Memory B cell (primary cell): ENCODE measurements around the gene CRIM1.

Experiments used
- ATAC-seq: fragments of 150-1000 bp; cut with Tn5 transposase; 2 replicates; pipeline ENCODE4 v1.10.0; 2021; ENCODE audit warnings: low read depth, mild to moderate bottlenecking, moderate library complexity
- DNase-seq, 2 donors: peaks; one replicate each; pipeline ENCODE4 v3.0.0; 2022; ENCODE audit warnings: low spot score in 2 of 2
- H3K27ac Mint-ChIP-seq: one replicate; pipeline ENCODE4 v1.8.0; 2022; ENCODE audit warnings: mild to moderate bottlenecking, moderate library complexity, mixed read lengths
- H3K27me3 Mint-ChIP-seq: one replicate; pipeline ENCODE4 v1.8.0; 2022; ENCODE audit warnings: mixed read lengths
- H3K36me3 Mint-ChIP-seq: one replicate; pipeline ENCODE4 v1.8.0; 2022; ENCODE audit warnings: mild to moderate bottlenecking, mixed read lengths
- H3K4me1 Mint-ChIP-seq: one replicate; pipeline ENCODE4 v1.8.0; 2022; ENCODE audit warnings: mixed read lengths
- H3K4me3 Mint-ChIP-seq: one replicate; pipeline ENCODE4 v1.8.0; 2022; ENCODE audit warnings: mild to moderate bottlenecking, moderate library complexity, mixed read lengths
- H3K9me3 Mint-ChIP-seq: one replicate; pipeline ENCODE4 v1.8.0; 2022; ENCODE audit warnings: mixed read lengths

The CRIM1 gene

DNA sequence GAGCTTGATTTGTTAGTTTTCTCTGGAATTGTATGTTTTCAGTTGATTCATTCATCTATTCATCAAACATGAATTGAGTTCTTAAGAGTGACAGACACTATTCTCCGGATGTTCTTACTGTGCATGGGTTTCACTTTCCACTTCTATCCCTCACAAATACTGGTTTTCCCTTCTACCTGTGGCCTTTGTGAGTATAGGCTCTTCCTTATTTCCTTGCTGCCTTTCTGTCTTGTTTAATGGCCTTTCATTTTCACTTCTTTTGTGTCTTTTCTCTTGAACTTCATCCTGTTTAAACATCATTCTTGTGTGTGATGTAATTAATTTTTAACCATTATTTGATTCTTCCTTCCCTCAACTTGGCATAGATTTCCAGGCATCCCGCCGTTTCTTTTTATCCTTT lies 90.7 kb downstream of the CRIM1 start:
- Mint-ChIP-seq H3K9me3 (no peaks in the 10 kb centered on the region), H3K27me3 (peaks cover 14% of the 10 kb centered on the region), H3K4me3 (no peak overlapping the region), H3K4me1 (peaks cover 2% of the 10 kb centered on the region), H3K36me3 (peaks cover 3% of the 10 kb centered on the region), H3K27ac (no peak overlapping the region)
- ATAC-seq (no peak), DNase-seq (no peak)

DNA sequence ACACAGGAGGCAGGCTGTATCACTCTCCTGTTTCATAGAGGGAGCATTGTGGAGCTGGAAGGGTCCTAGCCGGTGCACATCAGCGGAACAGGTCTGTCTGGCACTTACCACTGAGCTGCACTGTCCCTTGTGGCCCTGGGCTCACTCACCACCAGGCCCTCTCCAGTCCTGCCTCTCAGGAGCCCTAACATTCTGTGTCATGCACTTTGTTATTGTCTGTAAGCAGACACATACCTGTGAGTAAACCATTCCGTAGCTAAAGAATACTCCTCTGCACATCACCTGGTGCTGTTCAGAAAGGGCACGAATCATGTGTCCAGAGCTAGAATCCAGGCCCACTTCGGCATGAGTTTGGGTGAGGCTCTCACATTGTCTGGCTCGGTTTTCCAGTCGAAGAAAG lies 93.6 kb downstream of the CRIM1 start:
- H3K27me3 Mint-ChIP-seq: peaks cover 7% of the 10 kb centered on the region
- peaks cover 3% of the 10 kb centered on the region for H3K36me3 Mint-ChIP-seq
- H3K9me3 Mint-ChIP-seq: no peaks in the 10 kb centered on the region
- no peaks in the 10 kb centered on the region for H3K4me1 Mint-ChIP-seq
- H3K4me3 Mint-ChIP-seq: no peak overlapping the region
- no peak for DNase-seq
- no peak overlapping the region for H3K27ac Mint-ChIP-seq
- no peak for ATAC-seq

DNA sequence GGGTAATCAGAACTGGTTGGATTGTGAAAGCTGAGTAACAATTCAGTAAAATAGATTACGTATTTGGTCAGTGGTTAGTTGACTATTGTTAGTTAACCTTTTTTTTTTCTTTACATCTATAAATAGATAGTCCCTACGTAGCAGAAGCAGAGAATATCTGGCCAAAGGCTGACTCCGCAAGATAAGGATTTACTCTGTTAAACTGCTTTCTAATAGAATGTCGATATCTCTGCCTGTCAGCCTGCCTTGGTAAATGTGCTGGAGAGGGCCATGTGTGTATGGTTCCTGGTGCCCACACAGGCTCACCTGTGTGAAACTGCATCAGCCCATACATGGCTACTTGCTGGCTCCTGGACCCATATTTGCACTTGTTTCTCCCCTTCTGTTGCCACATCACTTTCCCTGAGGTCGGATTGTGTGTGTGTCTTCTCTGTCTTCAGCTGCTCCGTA lies 94.4 kb downstream of the CRIM1 start:
- no peaks in the 10 kb centered on the region for H3K36me3 Mint-ChIP-seq
- H3K4me3 Mint-ChIP-seq: no peak overlapping the region
- H3K9me3 Mint-ChIP-seq: no peaks in the 10 kb centered on the region
- DNase-seq (no peak), ATAC-seq (no peak)
- H3K27ac Mint-ChIP-seq: no peak overlapping the region
- no peaks in the 10 kb centered on the region for H3K4me1 Mint-ChIP-seq
- H3K27me3 Mint-ChIP-seq: peaks cover 4% of the 10 kb centered on the region

DNA sequence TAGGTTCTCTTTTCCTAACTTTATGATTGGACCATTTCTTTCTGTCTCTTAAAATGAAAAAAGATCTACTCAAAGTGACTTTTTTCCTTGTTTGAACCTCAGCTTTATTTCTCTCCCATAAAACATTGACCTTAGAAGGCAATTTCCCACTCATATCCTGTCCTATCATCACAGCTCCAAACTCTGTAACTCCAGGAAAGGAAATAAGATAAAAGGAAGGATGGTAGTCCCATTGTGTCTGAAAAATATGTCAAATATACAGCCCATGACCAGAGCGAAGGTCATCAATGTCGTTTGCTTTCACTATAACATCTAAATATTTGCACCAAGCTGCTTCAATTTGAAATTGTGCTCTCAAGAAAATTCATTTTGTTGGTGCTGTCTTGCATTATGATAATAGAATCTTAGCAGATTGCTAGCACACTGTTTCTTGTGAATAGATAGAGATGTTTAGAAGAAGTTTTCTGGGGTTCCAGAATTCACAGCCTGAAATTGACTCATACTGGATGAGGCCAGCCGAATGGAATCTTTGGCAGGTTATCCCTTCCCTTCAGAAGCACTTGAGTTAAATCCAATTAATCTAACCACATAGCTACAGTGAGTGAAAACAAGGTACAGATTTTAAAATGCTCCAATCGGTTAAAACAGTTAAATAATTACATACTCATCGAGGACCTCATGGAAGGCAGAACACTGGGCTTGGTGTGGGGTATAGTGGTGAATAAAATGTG lies 95.1 kb downstream of the CRIM1 start:
- Mint-ChIP-seq H3K4me3 (no peak overlapping the region), H3K9me3 (no peaks in the 10 kb centered on the region), H3K36me3 (no peaks in the 10 kb centered on the region), H3K27me3 (no peaks in the 10 kb centered on the region), H3K4me1 (no peaks in the 10 kb centered on the region), H3K27ac (no peak overlapping the region)
- DNase-seq (no peak), ATAC-seq (no peak)

DNA sequence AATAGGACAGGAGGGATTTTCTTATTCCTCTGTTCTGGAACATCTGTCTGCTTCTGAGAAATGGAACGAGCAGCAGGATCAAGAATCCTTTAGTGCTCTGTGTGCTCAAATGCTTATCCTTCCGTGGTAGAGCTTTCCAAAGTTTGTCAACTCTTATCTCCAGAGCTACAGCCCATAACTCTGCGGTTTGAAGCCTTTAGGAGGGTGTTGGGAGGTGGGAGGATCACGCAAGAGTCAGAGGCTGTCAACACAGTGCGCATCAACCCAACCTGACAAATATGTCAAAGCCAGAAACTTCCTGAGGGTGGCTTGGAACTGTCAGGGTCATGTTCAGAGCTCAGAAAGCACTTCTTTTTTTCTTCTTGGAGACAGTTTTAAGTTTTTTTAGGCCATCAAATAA lies 95.9 kb downstream of the CRIM1 start:
- H3K4me3 Mint-ChIP-seq: no peak overlapping the region
- no peak for DNase-seq
- H3K27ac Mint-ChIP-seq: no peak overlapping the region
- H3K36me3 Mint-ChIP-seq: no peaks in the 10 kb centered on the region
- peaks cover 2% of the 10 kb centered on the region for H3K27me3 Mint-ChIP-seq
- H3K4me1 Mint-ChIP-seq: no peaks in the 10 kb centered on the region
- ATAC-seq: no peak
- H3K9me3 Mint-ChIP-seq: no peaks in the 10 kb centered on the region

DNA sequence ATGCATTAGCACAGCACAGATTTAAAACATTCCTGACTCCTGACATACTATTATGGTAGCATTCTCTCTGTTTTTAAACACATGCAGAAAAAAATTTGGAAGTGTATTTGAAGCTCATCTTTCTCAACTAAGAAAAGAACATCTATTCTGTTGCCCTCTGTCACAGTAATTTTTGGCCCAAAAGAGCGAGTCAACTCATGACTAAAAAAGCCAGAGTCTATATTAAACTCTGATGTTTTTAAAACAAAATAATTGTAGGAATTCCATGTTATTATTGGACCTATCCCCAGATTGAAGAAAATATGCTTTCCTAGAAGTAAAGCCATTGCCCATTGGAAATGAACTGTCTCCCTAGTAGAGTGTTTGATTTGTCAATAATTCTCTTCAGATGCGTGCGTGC lies 96.7 kb downstream of the CRIM1 start:
- ATAC-seq (no peak), DNase-seq (no peak)
- H3K9me3 Mint-ChIP-seq: no peaks in the 10 kb centered on the region
- H3K4me3 Mint-ChIP-seq: no peak overlapping the region
- H3K27ac Mint-ChIP-seq: no peak overlapping the region
- peaks cover 2% of the 10 kb centered on the region for H3K27me3 Mint-ChIP-seq
- H3K36me3 Mint-ChIP-seq: no peaks in the 10 kb centered on the region
- H3K4me1 Mint-ChIP-seq: no peaks in the 10 kb centered on the region

DNA sequence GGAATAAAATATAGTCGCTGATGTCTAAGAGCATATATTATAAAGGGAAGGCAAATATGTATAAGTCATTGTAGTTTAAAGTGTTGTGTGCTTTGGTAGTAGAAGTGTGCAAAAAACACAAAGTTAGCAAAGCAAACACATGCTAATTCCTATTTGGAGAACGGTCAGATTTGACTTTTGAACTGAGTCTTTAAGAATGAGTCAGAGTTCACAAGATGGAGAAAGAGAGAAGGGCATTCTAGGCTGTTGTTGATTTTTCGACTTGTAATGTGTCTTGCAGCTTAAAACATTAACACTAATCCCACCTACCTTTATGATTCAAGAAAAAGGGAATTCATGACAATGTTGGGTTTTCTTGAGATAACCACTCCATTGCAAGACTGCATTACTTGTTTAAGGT lies 98.1 kb downstream of the CRIM1 start:
- H3K4me3 Mint-ChIP-seq: no peak overlapping the region
- H3K36me3 Mint-ChIP-seq: no peaks in the 10 kb centered on the region
- H3K27me3 Mint-ChIP-seq: peaks cover 2% of the 10 kb centered on the region
- ATAC-seq (no peak), DNase-seq (no peak)
- H3K4me1 Mint-ChIP-seq: no peaks in the 10 kb centered on the region
- no peaks in the 10 kb centered on the region for H3K9me3 Mint-ChIP-seq
- H3K27ac Mint-ChIP-seq: no peak overlapping the region

DNA sequence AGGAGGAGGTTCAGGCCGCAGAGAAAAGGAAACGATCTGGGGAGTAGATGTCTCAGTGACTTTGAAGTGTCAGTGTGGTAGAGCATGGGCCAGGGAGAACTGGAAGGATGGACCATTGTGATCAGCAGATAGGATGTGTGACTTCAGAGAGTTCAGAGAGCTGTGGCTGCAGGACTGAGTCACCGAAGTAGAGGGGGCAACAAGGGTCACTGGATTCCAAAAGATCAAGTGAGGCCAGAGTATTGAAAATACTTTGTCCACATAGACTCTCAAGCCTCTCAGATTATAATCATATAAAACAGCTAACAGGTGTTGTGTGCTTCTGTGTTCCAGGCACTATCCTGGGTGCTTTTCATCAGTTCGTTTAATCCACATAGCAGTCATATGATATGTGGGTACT lies 99.4 kb downstream of the CRIM1 start:
- Mint-ChIP-seq H3K9me3 (no peaks in the 10 kb centered on the region), H3K27ac (no peak overlapping the region), H3K36me3 (no peaks in the 10 kb centered on the region), H3K4me3 (no peak overlapping the region), H3K27me3 (peaks cover 2% of the 10 kb centered on the region), H3K4me1 (no peaks in the 10 kb centered on the region)
- DNase-seq: no peak
- ATAC-seq: no peak

DNA sequence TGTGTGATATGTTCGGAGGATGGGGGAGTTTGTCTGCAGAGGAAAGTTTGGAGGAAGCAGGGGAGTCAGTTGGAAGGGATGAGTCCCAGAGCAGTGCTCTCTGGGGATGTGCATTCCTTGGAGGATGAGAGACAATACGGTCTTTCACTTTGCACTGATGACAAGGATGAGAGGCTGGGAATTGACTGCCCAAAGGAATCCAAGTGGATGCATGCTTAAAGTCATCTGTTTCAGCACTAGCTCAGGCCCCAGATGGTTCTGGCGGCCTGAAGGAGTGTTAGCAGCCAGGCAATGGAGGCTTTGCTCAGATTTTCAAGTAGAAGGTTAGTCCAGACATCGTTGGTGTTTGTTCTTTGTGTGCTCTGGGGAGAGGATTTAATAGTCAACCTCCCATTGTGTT lies 100.2 kb downstream of the CRIM1 start:
- H3K4me3 Mint-ChIP-seq: no peak overlapping the region
- DNase-seq (no peak), ATAC-seq (no peak)
- H3K27me3 Mint-ChIP-seq: peaks cover 2% of the 10 kb centered on the region
- no peaks in the 10 kb centered on the region for H3K4me1 Mint-ChIP-seq
- H3K36me3 Mint-ChIP-seq: no peaks in the 10 kb centered on the region
- no peak overlapping the region for H3K27ac Mint-ChIP-seq
- no peaks in the 10 kb centered on the region for H3K9me3 Mint-ChIP-seq

DNA sequence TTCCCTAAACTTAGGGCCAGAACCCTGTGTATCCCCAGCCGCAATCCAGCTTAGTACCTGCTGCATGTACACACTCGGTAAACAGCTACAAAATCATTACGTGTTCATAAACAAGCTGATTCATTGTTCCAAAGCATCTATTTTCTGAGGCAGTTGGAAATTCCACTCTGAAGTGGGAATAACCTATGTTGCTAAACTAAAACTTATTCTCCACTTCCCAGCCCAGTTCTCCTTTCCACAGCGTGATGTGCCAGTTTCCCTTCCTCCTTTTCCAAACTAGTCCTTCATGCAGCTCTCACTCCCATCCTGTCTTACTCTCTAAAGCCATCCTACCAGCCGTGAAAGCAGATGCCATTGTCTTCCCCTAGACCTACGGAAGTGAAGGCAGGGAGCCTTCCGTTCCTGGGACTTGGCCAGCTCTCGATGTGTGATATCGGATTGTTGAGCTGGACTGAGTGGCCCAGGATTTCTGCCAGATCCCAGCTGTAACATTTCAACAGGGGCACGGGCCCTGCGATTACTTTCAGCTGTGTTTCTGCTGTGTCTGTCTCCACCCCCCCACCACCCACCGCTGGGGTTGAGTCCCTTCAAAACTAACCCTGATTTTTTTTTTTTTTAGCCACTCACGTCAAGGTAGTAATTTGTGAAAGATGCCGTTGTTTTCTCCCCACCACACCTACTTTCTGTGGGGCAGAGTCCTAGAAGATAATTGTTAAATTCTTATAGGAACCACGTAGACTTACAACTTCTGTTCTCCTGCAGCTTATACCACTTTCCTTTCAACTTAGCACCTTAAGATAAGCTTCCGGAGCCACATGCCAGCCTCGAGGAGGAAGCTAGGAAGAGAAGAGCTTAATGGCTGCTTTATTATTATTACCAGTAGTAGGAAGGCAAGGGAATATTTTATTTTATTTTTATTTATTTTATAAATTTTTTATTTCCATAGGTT lies 100.9 kb downstream of the CRIM1 start:
- Mint-ChIP-seq H3K36me3 (no peaks in the 10 kb centered on the region), H3K27ac (no peak overlapping the region), H3K4me3 (no peak overlapping the region), H3K27me3 (peaks cover 2% of the 10 kb centered on the region), H3K9me3 (no peaks in the 10 kb centered on the region), H3K4me1 (no peaks in the 10 kb centered on the region)
- ATAC-seq (no peak), DNase-seq (no peak)

DNA sequence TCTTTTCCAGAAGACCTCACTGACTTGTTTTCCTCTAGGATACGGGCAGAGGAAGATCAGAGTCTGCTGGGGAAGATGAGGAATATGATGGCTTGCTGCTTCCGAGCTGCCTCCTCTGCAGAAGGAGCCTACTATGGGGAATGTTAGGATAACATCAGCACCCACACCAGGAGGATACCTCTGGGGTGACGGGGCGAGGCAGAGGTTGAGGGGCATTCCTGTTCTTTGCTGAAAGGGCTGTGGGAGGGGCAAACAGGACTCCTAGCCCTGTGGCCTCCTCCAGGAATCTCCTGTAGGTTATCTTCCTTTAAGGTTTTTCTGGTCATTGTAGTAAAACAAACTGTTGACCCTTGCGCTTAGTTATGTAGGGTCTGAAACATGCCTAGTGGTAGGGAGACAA lies 102.5 kb downstream of the CRIM1 start:
- H3K4me1 Mint-ChIP-seq: no peaks in the 10 kb centered on the region
- H3K9me3 Mint-ChIP-seq: no peaks in the 10 kb centered on the region
- no peak overlapping the region for H3K4me3 Mint-ChIP-seq
- H3K36me3 Mint-ChIP-seq: no peaks in the 10 kb centered on the region
- DNase-seq (no peak), ATAC-seq (no peak)
- H3K27me3 Mint-ChIP-seq: peaks cover 2% of the 10 kb centered on the region
- H3K27ac Mint-ChIP-seq: no peak overlapping the region

DNA sequence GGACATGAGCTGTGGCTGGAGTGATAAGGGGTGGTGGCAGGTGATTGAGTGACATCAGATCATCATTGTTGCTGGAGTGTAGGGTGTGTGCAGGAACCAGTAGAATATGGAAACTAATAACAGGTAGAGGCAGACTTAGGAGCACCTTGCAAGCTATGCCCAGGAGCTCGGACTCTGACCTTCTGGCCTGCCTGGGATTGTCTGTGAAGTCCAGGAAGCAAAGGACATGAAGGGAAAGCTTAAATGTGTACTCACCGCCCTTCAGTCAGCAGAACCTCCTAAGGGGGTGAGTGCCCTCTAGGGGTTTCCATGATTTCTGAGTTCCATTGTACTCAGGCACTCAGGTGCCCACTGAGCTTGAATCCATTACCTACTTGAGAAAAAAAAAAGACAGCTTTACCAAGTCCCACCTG lies 104.2 kb downstream of the CRIM1 start:
- no peaks in the 10 kb centered on the region for H3K9me3 Mint-ChIP-seq
- H3K27me3 Mint-ChIP-seq: peaks cover 3% of the 10 kb centered on the region
- H3K27ac Mint-ChIP-seq: no peak overlapping the region
- DNase-seq: no peak
- peaks cover 2% of the 10 kb centered on the region for H3K36me3 Mint-ChIP-seq
- H3K4me1 Mint-ChIP-seq: no peaks in the 10 kb centered on the region
- no peak overlapping the region for H3K4me3 Mint-ChIP-seq
- ATAC-seq: no peak

DNA sequence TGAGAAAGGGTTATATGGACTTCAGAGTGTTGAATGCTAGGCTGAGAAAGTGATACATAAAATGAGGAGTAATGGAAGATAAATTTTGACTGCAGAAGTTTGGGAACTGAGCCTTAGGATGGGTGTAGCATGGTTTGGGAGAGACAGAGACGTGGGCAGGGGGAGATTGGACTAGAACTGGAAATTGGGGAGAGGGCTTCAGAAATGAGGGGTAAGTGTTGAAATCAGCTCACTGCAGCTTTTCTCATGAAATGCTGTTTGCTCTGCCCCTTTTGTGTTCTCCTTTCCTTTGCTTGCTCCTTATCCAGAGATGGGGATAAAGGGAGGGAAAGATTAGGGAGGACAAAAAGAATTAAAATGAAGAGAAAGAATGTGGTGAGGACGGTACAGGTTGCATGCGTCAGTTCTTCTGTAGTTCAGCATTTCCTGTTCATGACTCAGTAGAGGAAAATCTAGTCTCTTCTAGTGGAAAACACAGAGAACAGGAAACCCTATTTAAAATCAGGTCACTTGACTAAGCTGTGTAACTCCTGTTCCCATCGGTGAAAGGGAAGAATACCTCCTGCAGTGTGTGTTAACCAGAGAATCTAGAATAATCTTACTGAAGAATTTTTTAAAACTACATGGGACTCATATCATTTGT lies 105.6 kb downstream of the CRIM1 start:
- no peak for ATAC-seq

DNA sequence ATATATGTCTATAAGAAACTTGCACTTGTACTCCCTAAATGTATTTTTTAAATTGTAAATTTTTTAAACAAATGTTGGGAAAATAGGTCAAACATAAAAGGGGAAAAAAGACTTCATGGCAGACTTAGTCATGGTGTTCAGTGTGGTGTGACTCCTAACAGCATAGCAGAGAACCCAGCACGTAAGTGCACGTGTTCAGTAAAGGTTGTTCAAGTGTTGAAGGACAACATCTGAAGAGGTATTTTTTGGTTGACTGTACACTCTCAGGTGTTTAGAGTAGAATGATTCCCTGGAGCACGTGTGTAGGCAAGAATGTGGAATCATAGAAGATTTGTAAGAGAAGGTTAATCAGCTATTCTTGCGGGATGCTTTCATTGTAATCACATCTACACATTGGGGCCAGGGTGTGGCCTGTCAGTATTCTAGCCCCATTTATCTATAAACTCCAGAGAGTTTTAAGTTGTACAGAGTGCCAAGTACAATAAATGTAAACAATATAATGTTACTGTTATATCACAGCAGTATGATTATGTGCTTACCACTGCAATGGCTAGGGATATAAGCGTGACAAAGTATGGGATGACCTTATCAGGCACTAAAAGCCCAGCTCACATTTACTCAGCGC lies 106.8 kb downstream of the CRIM1 start:
- H3K36me3 Mint-ChIP-seq: peaks cover 3% of the 10 kb centered on the region
- peaks cover 3% of the 10 kb centered on the region for H3K27me3 Mint-ChIP-seq
- no peaks in the 10 kb centered on the region for H3K9me3 Mint-ChIP-seq
- no peak for ATAC-seq
- H3K27ac Mint-ChIP-seq: no peak overlapping the region
- H3K4me3 Mint-ChIP-seq: no peak overlapping the region
- DNase-seq: no peak
- no peaks in the 10 kb centered on the region for H3K4me1 Mint-ChIP-seq

More for the DNA sequence above, 105.6 kb downstream of the CRIM1 start:
- no peak overlapping the region for H3K27ac Mint-ChIP-seq
- no peaks in the 10 kb centered on the region for H3K4me1 Mint-ChIP-seq
- no peak overlapping the region for H3K4me3 Mint-ChIP-seq
- no peaks in the 10 kb centered on the region for H3K9me3 Mint-ChIP-seq
- no peak for DNase-seq
- peaks cover 3% of the 10 kb centered on the region for H3K27me3 Mint-ChIP-seq
- H3K36me3 Mint-ChIP-seq: peaks cover 2% of the 10 kb centered on the region
